ENCODE data around the gene CIDEB.

Gene CIDEB

GRCh38 chr14:24281636-24282035, 26.1 kb downstream of the CIDEB start:
- TF ChIP-seq CTCF (conservative IDR thresholded peaks at IDR 0.05; ENCODE audit: control insufficient read depth, insufficient read depth, low read depth, low read length): no peak
- no peak for DNase-seq (ENCODE audit: low read depth)
- no peak overlapping the region for H3K4me3 ChIP-seq (ENCODE audit: control insufficient read depth, low read depth, low read length)

- TF ChIP-seq CTCF (conservative IDR thresholded peaks at IDR 0.05; ENCODE audit: control insufficient read depth, insufficient read depth, low read depth, low read length): no peak
These were observed 26.8 kb downstream of the CIDEB start for GRCh38 chr14:24280797-24281460.

GRCh38 chr14:24279301-24280186, 28.2 kb downstream of the CIDEB start:
- peak; percentile 6 for DNase-seq (ENCODE audit: low read depth)
- no peak for TF ChIP-seq CTCF (conservative IDR thresholded peaks at IDR 0.05; ENCODE audit: control insufficient read depth, insufficient read depth, low read depth, low read length)
- H3K4me3 ChIP-seq (ENCODE audit: control insufficient read depth, low read depth, low read length): no peak overlapping the region

More at GRCh38 chr14:24280797-24281460, 26.8 kb downstream of the CIDEB start:
- no peak overlapping the region for H3K4me3 ChIP-seq (ENCODE audit: control insufficient read depth, low read depth, low read length)
- DNase-seq (ENCODE audit: low read depth): peak; percentile 34

GRCh38 chr14:24278424-24278823, 29.4 kb downstream of the CIDEB start:
- DNase-seq (ENCODE audit: low read depth): no peak
- TF ChIP-seq CTCF (conservative IDR thresholded peaks at IDR 0.05; ENCODE audit: control insufficient read depth, insufficient read depth, low read depth, low read length): no peak
- no peak overlapping the region for H3K4me3 ChIP-seq (ENCODE audit: control insufficient read depth, low read depth, low read length)

- no peak for TF ChIP-seq CTCF (conservative IDR thresholded peaks at IDR 0.05; ENCODE audit: control insufficient read depth, insufficient read depth, low read depth, low read length)
These were observed 30.0 kb downstream of the CIDEB start for GRCh38 chr14:24277606-24278321.

GRCh38 chr14:24277071-24277470, 30.7 kb downstream of the CIDEB start:
- H3K4me3 ChIP-seq (ENCODE audit: control insufficient read depth, low read depth, low read length): no peak overlapping the region
- no peak for TF ChIP-seq CTCF (conservative IDR thresholded peaks at IDR 0.05; ENCODE audit: control insufficient read depth, insufficient read depth, low read depth, low read length)
- DNase-seq (ENCODE audit: low read depth): no peak

More at GRCh38 chr14:24277606-24278321, 30.0 kb downstream of the CIDEB start:
- H3K4me3 ChIP-seq (ENCODE audit: control insufficient read depth, low read depth, low read length): no peak overlapping the region
- DNase-seq (ENCODE audit: low read depth): no peak

Data from fibroblast of mammary gland (primary cell).